Measurements from ENCODE around the gene UBTD2. TPM values are rescaled to one million over a fixed set of nuclear protein-coding genes. Genes with fewer than 3 reads are reported as not detected.
A peak's percentile ranks its signal among the peaks of the same experiment; 100 is the strongest.
"Not testable (repeated sequence)": the region's sequence is repeated elsewhere in the genome, so short reads cannot be mapped to it uniquely, and the experiment has no call there.

Gene UBTD2
- total RNA-seq, 2 experiments from 2014 or later = 7.9 to 8.3 TPM

GRCh38 chr5:172288465-172288864, 4.9 kb upstream of the UBTD2 start:
- no peak for ATAC-seq
- Mint-ChIP-seq H3K4me1 (ENCODE audit: low read depth) (peaks cover 7% of the 10 kb centered on the region), H3K9me3 (no peaks in the 10 kb centered on the region), H3K4me3 (no peak overlapping the region), H3K27ac (no peak overlapping the region), H3K27me3 (peaks cover 2% of the 10 kb centered on the region), H3K36me3 (ENCODE audit: low read depth) (no peaks in the 10 kb centered on the region)
- ChIA-PET CTCF (interaction anchor here (0.8 to 1.3 kb wide), 2 partner anchors 100 to 182 kb away, joined by 3 read pairs; no protein-coding TSS in a partner anchor), POLR2A (no interaction called here)
- no peak for DNase-seq
- intact Hi-C loops (cut with micrococcal nuclease) = no loop called here
- TF ChIP-seq CTCF (IDR thresholded peaks at IDR 0.05) = no peak

- H3K27me3 Mint-ChIP-seq; H3K4me1 Mint-ChIP-seq (ENCODE audit: low read depth); intact Hi-C loops (cut with micrococcal nuclease); H3K27ac Mint-ChIP-seq; H3K4me3 Mint-ChIP-seq; ATAC-seq; POLR2A ChIA-PET; DNase-seq; H3K36me3 Mint-ChIP-seq (ENCODE audit: low read depth); H3K9me3 Mint-ChIP-seq: not testable (repeated sequence)
- CTCF ChIA-PET = interaction anchor here (0.9 kb wide), 1 partner anchor 228 kb away, joined by 3 read pairs; no protein-coding TSS in a partner anchor
These were observed 3.6 kb upstream of the UBTD2 start for GRCh38 chr5:172287140-172287539.

- ChIA-PET POLR2A (interaction anchor here (0.5 to 1.1 kb wide), 3 partner anchors 8 to 97 kb away, joined by 3 to 4 read pairs (median 3); partner anchors contain the start of gene STK10), CTCF (interaction anchor here (0.9 to 1.6 kb wide), 5 partner anchors 8 to 225 kb away, joined by 3 to 13 read pairs (median 3); partner anchors contain the start of gene STK10)
- Mint-ChIP-seq H3K27me3 (no peaks in the 10 kb centered on the region), H3K4me3 (peak overlapping the region; percentile 84), H3K4me1 (ENCODE audit: low read depth) (peaks cover 17% of the 10 kb centered on the region), H3K27ac (no peak overlapping the region), H3K9me3 (no peaks in the 10 kb centered on the region), H3K36me3 (ENCODE audit: low read depth) (peaks cover 2% of the 10 kb centered on the region)
- TF ChIP-seq CTCF (IDR thresholded peaks at IDR 0.05) = no peak
- intact Hi-C loops (cut with micrococcal nuclease) = no loop called here
- ATAC-seq (no peak), DNase-seq (no peak)
These were observed 1.9 kb upstream of the UBTD2 start for GRCh38 chr5:172285226-172286143.

GRCh38 chr5:172284611-172284980, 1.0 kb upstream of the UBTD2 start:
- Mint-ChIP-seq H3K27me3 (no peaks in the 10 kb centered on the region), H3K36me3 (ENCODE audit: low read depth) (peaks cover 2% of the 10 kb centered on the region), H3K4me1 (ENCODE audit: low read depth) (peaks cover 18% of the 10 kb centered on the region), H3K4me3 (peak overlapping the region; percentile 84), H3K27ac (peak overlapping the region; percentile 70), H3K9me3 (no peaks in the 10 kb centered on the region)
- intact Hi-C loops (cut with micrococcal nuclease) = loop anchor here (5.0 kb wide), 2 partner anchors 97 to 172 kb away; partner anchors contain the start of gene STK10
- CTCF ChIA-PET = interaction anchor here (0.9 to 1.6 kb wide), 4 partner anchors 9 to 173 kb away, joined by 3 to 13 read pairs (median 5); partner anchors contain the start of gene STK10
- POLR2A ChIA-PET = interaction anchor here (1.0 kb wide), 1 partner anchor 9 kb away, joined by 3 read pairs; no protein-coding TSS in a partner anchor
- TF ChIP-seq CTCF (IDR thresholded peaks at IDR 0.05) = no peak
- no peak for DNase-seq
- ATAC-seq = no peak

GRCh38 chr5:172283862-172284610, 472 bp upstream of the UBTD2 start:
- TF ChIP-seq CTCF (IDR thresholded peaks at IDR 0.05) = no peak
- Mint-ChIP-seq H3K4me3 (peak overlapping the region; percentile 84), H3K27ac (peak overlapping the region; percentile 70), H3K9me3 (no peaks in the 10 kb centered on the region), H3K36me3 (ENCODE audit: low read depth) (peaks cover 5% of the 10 kb centered on the region), H3K27me3 (no peaks in the 10 kb centered on the region), H3K4me1 (ENCODE audit: low read depth) (peaks cover 21% of the 10 kb centered on the region)
- ChIA-PET POLR2A (interaction anchor here (0.6 to 1.4 kb wide), 4 partner anchors 96 to 891 kb away, joined by 3 to 6 read pairs (median 3); partner anchors contain the start of genes FBXW11 and STK10), CTCF (interaction anchor here (0.9 to 2.9 kb wide), 15 partner anchors 10 to 299 kb away, joined by 3 to 32 read pairs (median 4); partner anchors contain the start of genes FBXW11 and STK10)
- peak; percentile 91 for ATAC-seq
- DNase-seq = peak; percentile 76
- intact Hi-C loops (cut with micrococcal nuclease) = loop anchor here (5.0 kb wide), 2 partner anchors 97 to 172 kb away; partner anchors contain the start of gene STK10
